C4-2B (cell line): ENCODE measurements around the gene EVA1A.

Experiments
- CTCF ChIP-seq: fragments of 450-650 bp; conservative IDR thresholded peaks from 2 replicates; pipeline ENCODE4 v1.5.1; 2017; ENCODE audit warnings: mild to moderate bottlenecking
- ZFX ChIP-seq: fragments of 450-650 bp; IDR thresholded peaks from 2 replicates; pipeline ENCODE4 v1.6.1; 2017

GRCh38 chr2:75462721-75463120, 98.0 kb downstream of the EVA1A start:
- TF ChIP-seq CTCF (no peak), ZFX (no peak)
